Astrocyte (in vitro differentiated cells and primary cell): ENCODE measurements around the gene KRTAP10-6. TPM values are rescaled to one million over a fixed set of nuclear protein-coding genes. Genes with fewer than 3 reads are reported as not detected.
"Not testable (repeated sequence)": the region's sequence is repeated elsewhere in the genome, so short reads cannot be mapped to it uniquely, and the experiment has no call there.

Experiments
- DNase-seq: peaks from one replicate; pipeline ENCODE4 v3.0.0-alpha.2; 2010; ENCODE audit warnings: low read depth
- FAIRE-seq: peaks from 2 replicates; lab custom pipeline; 2011; peaks lifted over from hg19 to GRCh38; lab: Jason Lieb, UNC
- H2AFZ ChIP-seq: 2 replicates; pipeline ENCODE4 v1.6.0; 2012; ENCODE audit warnings: low read depth, low read length, inconsistent platforms
- H3K27ac ChIP-seq: 2 replicates; pipeline ENCODE4 v1.5.1; 2011; ENCODE audit warnings: low read depth, low read length, inconsistent platforms
- H3K27me3 ChIP-seq: 2 replicates; pipeline ENCODE4 v1.6.0; 2011; ENCODE audit warnings: low read length, inconsistent platforms; ENCODE audit not compliant: insufficient read depth
- H3K36me3 ChIP-seq: 2 replicates; pipeline ENCODE4 v1.5.1; 2011; ENCODE audit warnings: low read length, inconsistent platforms; ENCODE audit not compliant: insufficient read depth
- H3K4me1 ChIP-seq: 2 replicates; pipeline ENCODE4 v1.5.1; 2011; ENCODE audit warnings: low read length, inconsistent platforms; ENCODE audit not compliant: insufficient read depth
- H3K4me2 ChIP-seq: 2 replicates; pipeline ENCODE4 v1.6.0; 2012; ENCODE audit warnings: low read length, inconsistent platforms
- H3K4me3 ChIP-seq: 2 replicates; pipeline ENCODE4 v1.5.1; 2011; ENCODE audit warnings: low read depth, mild to moderate bottlenecking, low read length, inconsistent platforms; ENCODE audit not compliant: insufficient read depth
- H3K79me2 ChIP-seq: 2 replicates; pipeline ENCODE4 v1.6.0; 2012; ENCODE audit warnings: mild to moderate bottlenecking, low read length, inconsistent platforms; ENCODE audit not compliant: insufficient read depth
- H3K9ac ChIP-seq: 2 replicates; pipeline ENCODE4 v1.6.0; 2012; ENCODE audit warnings: mild to moderate bottlenecking, low read length, inconsistent platforms
- H3K9me3 ChIP-seq: 2 replicates; pipeline ENCODE4 v1.5.1; 2012; ENCODE audit warnings: low read depth, mild to moderate bottlenecking, low read length, inconsistent platforms; ENCODE audit not compliant: insufficient read depth
- H4K20me1 ChIP-seq: 2 replicates; pipeline ENCODE4 v1.6.0; 2012; ENCODE audit warnings: low read length, inconsistent platforms; ENCODE audit not compliant: insufficient read depth
- H3K27ac Mint-ChIP-seq: one replicate; pipeline ENCODE4 v1.8.0; 2021; ENCODE audit warnings: mild to moderate bottlenecking, mixed read lengths; ENCODE audit not compliant: unreplicated experiment
- H3K27me3 Mint-ChIP-seq: one replicate; pipeline ENCODE4 v1.8.0; 2021; ENCODE audit warnings: low read depth, mixed read lengths; ENCODE audit not compliant: unreplicated experiment
- H3K36me3 Mint-ChIP-seq: one replicate; pipeline ENCODE4 v1.8.0; 2021; ENCODE audit warnings: low read depth, mixed read lengths; ENCODE audit not compliant: unreplicated experiment
- H3K4me1 Mint-ChIP-seq: one replicate; pipeline ENCODE4 v1.8.0; 2021; ENCODE audit warnings: low read depth, mixed read lengths; ENCODE audit not compliant: unreplicated experiment
- H3K4me3 Mint-ChIP-seq: one replicate; pipeline ENCODE4 v1.8.0; 2021; ENCODE audit warnings: mild to moderate bottlenecking, moderate library complexity, mixed read lengths; ENCODE audit not compliant: unreplicated experiment
- H3K9me3 Mint-ChIP-seq: one replicate; pipeline ENCODE4 v1.8.0; 2021; ENCODE audit warnings: mild to moderate bottlenecking, mixed read lengths; ENCODE audit not compliant: unreplicated experiment
- EZH2 ChIP-seq: IDR thresholded peaks from 2 replicates; pipeline ENCODE4 v1.6.1; 2012; ENCODE audit warnings: mild to moderate bottlenecking, low read length, inconsistent platforms; ENCODE audit not compliant: insufficient read depth
- total RNA-seq: library from RNA; stranded (reverse); gene quantifications from 2 replicates; pipeline ENCODE4 v1.2.1, GENCODE V29; 2021
- TF ChIP-seq, protein P1 (sequence below): IDR thresholded peaks from 2 replicates; pipeline ENCODE4 v1.5.1; 2011; ENCODE audit warnings: low read depth, mild to moderate bottlenecking, inconsistent platforms, low read length, moderate library complexity; ENCODE audit not compliant: insufficient read depth

Gene KRTAP10-6
- total RNA-seq, 1 donor from 2014 or later: not detected

DNA sequence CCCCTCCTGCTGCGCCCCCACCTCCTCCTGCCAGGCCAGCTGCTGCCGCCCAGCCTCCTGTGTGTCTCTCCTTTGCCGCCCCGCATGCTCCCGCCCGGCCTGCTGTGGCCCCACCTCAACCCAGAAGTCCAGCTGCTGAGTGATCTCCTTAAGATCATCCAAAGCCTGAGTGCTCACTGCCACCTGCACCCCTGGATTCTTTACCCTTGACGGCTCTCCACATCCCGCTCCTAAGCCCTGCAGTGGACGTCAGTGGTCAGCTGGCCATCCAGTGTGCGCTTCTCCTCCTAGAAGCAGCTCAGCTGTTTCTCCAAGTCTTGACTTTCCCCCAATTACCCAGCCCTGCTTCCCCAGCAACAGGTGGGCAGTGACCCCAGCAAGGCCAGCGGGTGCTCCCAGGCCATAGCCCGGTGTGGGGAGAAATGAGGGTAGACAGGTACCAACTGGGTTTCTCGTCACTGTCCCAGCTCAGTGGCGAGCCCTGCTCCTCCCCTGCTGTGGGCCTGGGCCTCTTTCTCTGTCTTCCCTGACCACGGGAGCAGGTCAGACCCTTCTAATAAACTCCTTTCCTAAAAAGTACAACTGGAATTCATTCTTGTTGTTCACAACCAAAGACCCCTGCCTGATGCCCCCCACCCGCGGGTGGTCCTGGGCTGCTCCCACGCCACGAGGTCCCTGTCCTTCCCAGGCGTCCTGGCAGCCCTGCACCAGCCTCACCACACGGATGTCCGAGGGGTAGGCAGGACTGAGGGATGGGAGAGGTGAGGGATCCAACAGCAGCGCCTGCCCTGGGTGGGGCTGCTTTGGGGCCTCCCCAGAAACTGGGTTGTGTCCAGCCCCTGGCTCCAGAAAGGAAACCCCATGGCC lies 9.5 kb upstream of the KRTAP10-6 start:
- Mint-ChIP-seq H3K9me3 (peaks cover 20% of the 10 kb centered on the region), H3K27me3 (peaks cover 33% of the 10 kb centered on the region), H3K36me3 (peaks cover 2% of the 10 kb centered on the region), H3K4me3 (no peak overlapping the region), H3K4me1 (no peaks in the 10 kb centered on the region), H3K27ac (no peak overlapping the region)
- no peaks in the 10 kb centered on the region for H3K79me2 ChIP-seq
- H3K4me1 ChIP-seq: no peaks in the 10 kb centered on the region
- H3K9ac ChIP-seq: no peak overlapping the region
- H4K20me1 ChIP-seq: no peaks in the 10 kb centered on the region
- no peak overlapping the region for H3K27ac ChIP-seq
- FAIRE-seq (no peak), DNase-seq (no peak)
- H3K4me2 ChIP-seq: no peak overlapping the region
- H3K36me3 ChIP-seq: no peaks in the 10 kb centered on the region
- H3K9me3 ChIP-seq: peaks cover 6% of the 10 kb centered on the region
- H3K4me3 ChIP-seq: no peak overlapping the region
- H3K27me3 ChIP-seq: no peaks in the 10 kb centered on the region
- TF ChIP-seq, protein P1, sequence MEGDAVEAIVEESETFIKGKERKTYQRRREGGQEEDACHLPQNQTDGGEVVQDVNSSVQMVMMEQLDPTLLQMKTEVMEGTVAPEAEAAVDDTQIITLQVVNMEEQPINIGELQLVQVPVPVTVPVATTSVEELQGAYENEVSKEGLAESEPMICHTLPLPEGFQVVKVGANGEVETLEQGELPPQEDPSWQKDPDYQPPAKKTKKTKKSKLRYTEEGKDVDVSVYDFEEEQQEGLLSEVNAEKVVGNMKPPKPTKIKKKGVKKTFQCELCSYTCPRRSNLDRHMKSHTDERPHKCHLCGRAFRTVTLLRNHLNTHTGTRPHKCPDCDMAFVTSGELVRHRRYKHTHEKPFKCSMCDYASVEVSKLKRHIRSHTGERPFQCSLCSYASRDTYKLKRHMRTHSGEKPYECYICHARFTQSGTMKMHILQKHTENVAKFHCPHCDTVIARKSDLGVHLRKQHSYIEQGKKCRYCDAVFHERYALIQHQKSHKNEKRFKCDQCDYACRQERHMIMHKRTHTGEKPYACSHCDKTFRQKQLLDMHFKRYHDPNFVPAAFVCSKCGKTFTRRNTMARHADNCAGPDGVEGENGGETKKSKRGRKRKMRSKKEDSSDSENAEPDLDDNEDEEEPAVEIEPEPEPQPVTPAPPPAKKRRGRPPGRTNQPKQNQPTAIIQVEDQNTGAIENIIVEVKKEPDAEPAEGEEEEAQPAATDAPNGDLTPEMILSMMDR: no peak
- no peak for TF ChIP-seq EZH2
- H2AFZ ChIP-seq: no peak overlapping the region

DNA sequence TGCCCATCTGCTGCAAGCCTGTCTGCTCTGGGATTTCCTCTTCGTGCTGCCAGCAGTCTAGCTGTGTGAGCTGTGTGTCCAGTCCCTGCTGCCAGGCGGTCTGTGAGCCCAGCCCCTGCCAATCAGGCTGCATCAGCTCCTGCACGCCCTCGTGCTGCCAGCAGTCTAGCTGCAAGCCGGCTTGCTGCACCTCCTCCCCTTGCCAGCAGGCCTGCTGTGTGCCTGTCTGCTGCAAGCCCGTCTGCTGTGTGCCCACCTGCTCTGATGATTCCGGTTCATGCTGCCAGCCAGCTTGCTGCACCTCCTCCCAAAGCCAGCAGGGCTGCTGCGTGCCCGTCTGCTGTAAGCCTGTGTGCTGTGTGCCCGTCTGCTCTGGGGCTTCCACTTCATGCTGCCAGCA lies 8.8 kb upstream of the KRTAP10-6 start:
- not testable (repeated sequence) for H3K27ac Mint-ChIP-seq, FAIRE-seq

DNA sequence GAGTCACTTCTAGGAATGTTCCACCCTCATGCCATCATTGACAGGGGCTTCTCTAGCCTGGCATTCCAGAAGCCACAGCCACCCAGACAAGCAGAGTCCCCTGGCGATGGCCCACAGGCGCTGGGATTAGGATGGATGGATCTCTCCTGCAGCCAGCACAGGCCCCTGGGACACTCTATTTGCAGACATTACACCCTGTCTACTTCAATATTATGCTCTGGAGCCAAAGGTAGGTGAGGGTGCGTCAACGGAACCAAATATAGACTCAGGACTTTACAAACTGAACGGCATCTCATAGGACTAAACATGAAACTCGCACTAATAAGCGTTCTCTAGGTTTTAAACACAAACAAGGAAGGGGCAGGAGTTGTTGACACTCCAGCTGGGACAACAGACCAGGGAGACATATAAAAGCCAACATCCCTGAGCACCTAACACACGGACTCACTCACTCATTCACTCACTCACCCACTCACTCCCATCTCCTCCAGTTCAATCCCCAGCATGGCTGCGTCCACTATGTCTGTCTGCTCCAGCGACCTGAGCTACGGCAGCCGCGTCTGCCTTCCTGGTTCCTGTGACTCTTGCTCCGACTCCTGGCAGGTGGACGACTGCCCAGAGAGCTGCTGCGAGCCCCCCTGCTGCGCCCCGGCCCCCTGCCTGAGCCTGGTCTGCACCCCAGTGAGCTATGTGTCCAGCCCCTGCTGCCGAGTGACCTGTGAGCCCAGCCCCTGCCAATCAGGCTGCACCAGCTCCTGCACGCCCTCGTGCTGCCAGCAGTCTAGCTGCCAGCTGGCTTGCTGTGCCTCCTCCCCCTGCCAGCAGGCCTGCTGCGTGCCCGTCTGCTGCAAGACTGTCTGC lies 8.0 kb upstream of the KRTAP10-6 start, which contains the start of gene KRTAP10-7:
KRTAP10-7 (plus strand) TSS at position 480 of the 861 bp plus-strand sequence; CDS start at position 505, 25 bp downstream.
- not testable (repeated sequence) for H3K9ac ChIP-seq, H3K4me3 Mint-ChIP-seq, H3K4me3 ChIP-seq, H3K36me3 ChIP-seq, DNase-seq, H2AFZ ChIP-seq, H3K27ac Mint-ChIP-seq, H3K27ac ChIP-seq, H3K27me3 ChIP-seq, H4K20me1 ChIP-seq, H3K9me3 ChIP-seq, H3K4me2 ChIP-seq, H3K4me1 ChIP-seq, H3K36me3 Mint-ChIP-seq, FAIRE-seq, H3K79me2 ChIP-seq, H3K4me1 Mint-ChIP-seq
- Mint-ChIP-seq H3K9me3 (peaks cover 20% of the 10 kb centered on the region), H3K27me3 (peaks cover 33% of the 10 kb centered on the region)

More for the DNA sequence above, 8.8 kb upstream of the KRTAP10-6 start:
- H3K27ac ChIP-seq, H3K9me3 ChIP-seq, H3K36me3 ChIP-seq, H3K27me3 ChIP-seq, H3K79me2 ChIP-seq, H3K4me3 Mint-ChIP-seq, H3K36me3 Mint-ChIP-seq, H3K4me2 ChIP-seq, H2AFZ ChIP-seq, H3K4me1 Mint-ChIP-seq, H3K4me3 ChIP-seq, H3K9ac ChIP-seq, H4K20me1 ChIP-seq, H3K4me1 ChIP-seq, DNase-seq: not testable (repeated sequence)
- H3K9me3 Mint-ChIP-seq: peaks cover 20% of the 10 kb centered on the region
- H3K27me3 Mint-ChIP-seq: peaks cover 33% of the 10 kb centered on the region
